ENCODE measurements around the gene SYT9.

GRCh38 chr11:7208391-7208790 is 43.3 kb upstream of the SYT9 start:
- TF ChIP-seq CTCF (IDR thresholded peaks at IDR 0.05; ENCODE audit: low read depth, low read length) = no peak
- no peak for TF ChIP-seq POLR2A (IDR thresholded peaks at IDR 0.05; ENCODE audit: extremely low read depth, insufficient read length)
